Osteocyte (in vitro differentiated cells): ENCODE measurements around the gene ANKRD13C. TPM values are rescaled to one million over a fixed set of nuclear protein-coding genes. Genes with fewer than 3 reads are reported as not detected.
"Not testable (repeated sequence)": the region's sequence is repeated elsewhere in the genome, so short reads cannot be mapped to it uniquely, and the experiment has no call there.

Source experiments
- DNase-seq: peaks from one replicate; pipeline ENCODE4 v3.0.0; 2021; ENCODE audit warnings: mixed read lengths; ENCODE audit not compliant: unreplicated experiment; ENCODE audit errors: extremely low spot score
- H3K27ac Mint-ChIP-seq: one replicate; pipeline ENCODE4 v1.8.0; 2021; ENCODE audit warnings: mild to moderate bottlenecking, mixed read lengths; ENCODE audit not compliant: unreplicated experiment
- H3K27me3 Mint-ChIP-seq: one replicate; pipeline ENCODE4 v1.8.0; 2021; ENCODE audit warnings: mixed read lengths; ENCODE audit not compliant: unreplicated experiment
- H3K36me3 Mint-ChIP-seq: one replicate; pipeline ENCODE4 v1.8.0; 2021; ENCODE audit warnings: mixed read lengths; ENCODE audit not compliant: unreplicated experiment
- H3K4me1 Mint-ChIP-seq: one replicate; pipeline ENCODE4 v1.8.0; 2021; ENCODE audit warnings: mixed read lengths; ENCODE audit not compliant: unreplicated experiment
- H3K4me3 Mint-ChIP-seq: one replicate; pipeline ENCODE4 v1.8.0; 2021; ENCODE audit warnings: mild to moderate bottlenecking, moderate library complexity, mixed read lengths; ENCODE audit not compliant: unreplicated experiment
- H3K9me3 Mint-ChIP-seq: one replicate; pipeline ENCODE4 v1.8.0; 2021; ENCODE audit warnings: mixed read lengths; ENCODE audit not compliant: unreplicated experiment
- total RNA-seq: library from RNA; stranded (reverse); gene quantifications from 2 replicates; pipeline ENCODE4 v1.2.1, GENCODE V29; 2021
- TF ChIP-seq, protein P1 (sequence below): fragments of 200-600 bp; sonication (generic); IDR thresholded peaks from 2 replicates; pipeline ENCODE4 v1.5.0; 2021; ENCODE audit warnings: antibody characterized with exemption, mild to moderate bottlenecking, moderate library complexity

ANKRD13C gene
- total RNA-seq, 1 donor from 2014 or later = 27.4 TPM

DNA sequence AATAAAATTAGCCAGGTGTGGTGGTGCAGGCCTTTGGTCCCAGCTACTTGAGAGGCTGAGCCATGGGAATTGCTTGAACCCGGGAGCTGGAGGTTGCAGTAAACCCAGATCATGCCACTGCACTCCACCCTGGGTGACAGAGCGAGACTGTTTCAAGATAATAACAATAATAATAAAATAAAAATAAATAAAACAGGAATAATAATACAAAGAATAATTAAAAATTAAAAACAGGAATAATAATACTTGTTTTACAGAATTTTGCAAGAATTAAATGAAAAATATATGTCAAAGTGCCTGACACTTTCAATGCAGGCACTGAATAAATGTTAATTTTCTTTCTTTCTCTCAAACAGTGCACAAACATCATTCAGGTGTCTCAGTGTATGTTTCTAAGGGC is 30.0 kb upstream of the ANKRD13C start:
- peaks cover 22% of the 10 kb centered on the region for H3K27me3 Mint-ChIP-seq
- H3K36me3 Mint-ChIP-seq = no peaks in the 10 kb centered on the region
- H3K4me1 Mint-ChIP-seq = no peaks in the 10 kb centered on the region
- H3K4me3 Mint-ChIP-seq = no peak overlapping the region
- H3K27ac Mint-ChIP-seq = no peak overlapping the region
- DNase-seq = no peak
- TF ChIP-seq, protein P1, sequence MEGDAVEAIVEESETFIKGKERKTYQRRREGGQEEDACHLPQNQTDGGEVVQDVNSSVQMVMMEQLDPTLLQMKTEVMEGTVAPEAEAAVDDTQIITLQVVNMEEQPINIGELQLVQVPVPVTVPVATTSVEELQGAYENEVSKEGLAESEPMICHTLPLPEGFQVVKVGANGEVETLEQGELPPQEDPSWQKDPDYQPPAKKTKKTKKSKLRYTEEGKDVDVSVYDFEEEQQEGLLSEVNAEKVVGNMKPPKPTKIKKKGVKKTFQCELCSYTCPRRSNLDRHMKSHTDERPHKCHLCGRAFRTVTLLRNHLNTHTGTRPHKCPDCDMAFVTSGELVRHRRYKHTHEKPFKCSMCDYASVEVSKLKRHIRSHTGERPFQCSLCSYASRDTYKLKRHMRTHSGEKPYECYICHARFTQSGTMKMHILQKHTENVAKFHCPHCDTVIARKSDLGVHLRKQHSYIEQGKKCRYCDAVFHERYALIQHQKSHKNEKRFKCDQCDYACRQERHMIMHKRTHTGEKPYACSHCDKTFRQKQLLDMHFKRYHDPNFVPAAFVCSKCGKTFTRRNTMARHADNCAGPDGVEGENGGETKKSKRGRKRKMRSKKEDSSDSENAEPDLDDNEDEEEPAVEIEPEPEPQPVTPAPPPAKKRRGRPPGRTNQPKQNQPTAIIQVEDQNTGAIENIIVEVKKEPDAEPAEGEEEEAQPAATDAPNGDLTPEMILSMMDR = no peak
- no peaks in the 10 kb centered on the region for H3K9me3 Mint-ChIP-seq

DNA sequence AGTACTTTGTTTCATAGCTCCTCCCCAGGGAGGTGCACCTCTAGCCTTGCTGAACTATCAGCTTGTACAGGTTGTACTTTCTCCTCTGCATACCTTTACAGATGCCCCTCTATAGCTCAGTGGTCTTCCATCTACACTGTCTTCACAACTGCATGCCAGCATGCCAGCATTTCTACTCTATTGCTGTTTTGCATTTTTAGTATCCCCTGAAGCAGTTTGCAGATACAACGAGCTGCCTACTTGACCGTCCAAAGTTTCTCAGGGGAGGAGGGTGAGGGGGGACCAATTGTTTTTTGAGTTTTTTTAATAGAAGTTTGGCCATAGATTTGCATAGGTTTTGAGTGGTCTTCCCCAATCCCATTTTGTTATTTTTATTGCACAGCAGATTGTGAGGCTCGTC is 29.0 kb upstream of the ANKRD13C start:
- Mint-ChIP-seq H3K4me3 (no peak overlapping the region), H3K27ac (no peak overlapping the region), H3K4me1 (no peaks in the 10 kb centered on the region), H3K9me3 (no peaks in the 10 kb centered on the region), H3K27me3 (peaks cover 15% of the 10 kb centered on the region), H3K36me3 (no peaks in the 10 kb centered on the region)
- no peak for DNase-seq
- TF ChIP-seq, protein P1 = no peak

DNA sequence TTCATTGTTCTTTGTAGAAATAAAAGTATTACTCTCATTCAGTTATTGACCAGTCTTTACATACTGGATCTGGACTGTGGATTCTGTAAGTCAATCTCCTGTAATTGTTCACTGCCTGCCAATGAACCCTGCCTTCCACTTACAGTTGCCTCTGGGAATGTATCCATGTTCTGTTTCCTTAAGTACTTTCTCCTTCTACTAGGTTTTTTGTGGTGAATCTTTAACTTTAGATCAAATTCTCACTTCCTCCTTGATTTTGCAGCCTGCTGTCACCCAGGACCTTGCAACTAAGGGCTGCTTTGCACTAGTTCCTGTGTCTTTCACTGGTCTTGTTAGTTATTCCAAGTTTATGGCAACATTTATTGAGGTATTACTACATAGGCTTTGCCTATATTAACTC is 28.2 kb upstream of the ANKRD13C start:
- no peaks in the 10 kb centered on the region for H3K36me3 Mint-ChIP-seq
- no peak for DNase-seq
- H3K9me3 Mint-ChIP-seq = no peaks in the 10 kb centered on the region
- H3K27ac Mint-ChIP-seq = no peak overlapping the region
- H3K4me1 Mint-ChIP-seq = no peaks in the 10 kb centered on the region
- H3K27me3 Mint-ChIP-seq = peaks cover 15% of the 10 kb centered on the region
- TF ChIP-seq, protein P1 = no peak
- no peak overlapping the region for H3K4me3 Mint-ChIP-seq

DNA sequence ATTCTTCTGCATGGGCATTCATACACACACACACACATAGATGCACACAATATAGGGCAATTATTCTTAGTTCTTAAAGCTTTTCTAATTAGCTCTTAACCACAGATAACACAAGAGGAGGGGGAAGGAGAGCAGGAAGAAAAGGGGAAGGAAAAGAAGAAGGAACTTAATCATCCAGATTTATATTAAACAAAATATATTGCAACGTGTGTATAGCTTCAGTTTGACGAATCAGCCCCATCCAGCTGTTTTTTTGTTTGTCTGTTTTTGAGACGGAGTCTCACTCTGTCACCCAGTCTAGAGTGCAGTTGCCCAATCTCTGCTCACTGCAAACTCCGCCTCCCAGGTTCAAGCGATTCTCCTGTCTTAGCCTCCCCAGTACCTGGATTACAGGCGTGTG is 21.7 kb upstream of the ANKRD13C start:
- Mint-ChIP-seq H3K36me3 (no peaks in the 10 kb centered on the region), H3K4me1 (peaks cover 6% of the 10 kb centered on the region), H3K4me3 (no peak overlapping the region), H3K27me3 (no peaks in the 10 kb centered on the region), H3K9me3 (no peaks in the 10 kb centered on the region), H3K27ac (no peak overlapping the region)
- no peak for DNase-seq
- TF ChIP-seq, protein P1 = no peak

DNA sequence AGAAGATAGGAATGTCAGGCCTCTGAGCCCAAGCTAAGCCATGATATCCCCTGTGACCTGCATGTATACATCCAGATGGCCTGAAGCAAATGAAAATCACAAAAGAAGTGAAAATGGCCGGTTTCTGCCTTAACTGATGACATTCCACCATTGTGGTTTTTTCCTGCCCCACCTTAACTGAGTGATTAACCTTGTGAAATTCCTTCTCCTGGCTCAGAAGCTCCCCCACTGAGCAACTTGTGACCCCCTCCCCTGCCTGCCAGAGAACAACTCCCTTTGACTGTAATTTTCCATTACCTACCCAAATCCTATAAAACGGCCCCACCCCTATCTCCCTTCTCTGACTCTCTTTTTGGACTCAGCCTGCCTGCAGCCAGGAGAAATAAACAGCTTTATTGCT is 19.1 kb upstream of the ANKRD13C start:
- not testable (repeated sequence) for H3K4me1 Mint-ChIP-seq

DNA sequence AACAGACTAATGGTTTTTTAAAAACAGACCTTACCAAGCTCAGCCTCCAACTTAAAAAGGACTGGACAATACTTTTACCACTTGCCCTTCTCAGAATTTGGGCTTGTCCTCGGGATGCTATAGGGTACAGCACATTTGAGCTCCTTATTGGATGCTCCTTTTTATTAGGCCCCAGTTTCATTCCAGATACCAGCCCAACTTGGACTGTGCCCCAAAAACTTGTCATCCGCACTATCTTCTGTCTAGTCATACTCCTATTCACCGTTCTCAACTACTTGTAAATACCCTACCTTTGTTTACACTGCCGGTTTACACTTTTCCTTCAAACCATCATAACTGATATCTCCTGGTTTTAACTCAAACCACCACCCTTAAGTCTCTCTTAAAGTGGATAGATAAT is 17.9 kb upstream of the ANKRD13C start:
- no peak for DNase-seq
- no peaks in the 10 kb centered on the region for H3K9me3 Mint-ChIP-seq
- no peak overlapping the region for H3K4me3 Mint-ChIP-seq
- peaks cover 6% of the 10 kb centered on the region for H3K4me1 Mint-ChIP-seq
- peaks cover 3% of the 10 kb centered on the region for H3K36me3 Mint-ChIP-seq
- H3K27me3 Mint-ChIP-seq = no peaks in the 10 kb centered on the region
- TF ChIP-seq, protein P1 = no peak
- no peak overlapping the region for H3K27ac Mint-ChIP-seq

More for the DNA sequence above, 19.1 kb upstream of the ANKRD13C start:
- not testable (repeated sequence) for H3K4me3 Mint-ChIP-seq, H3K36me3 Mint-ChIP-seq, H3K9me3 Mint-ChIP-seq, DNase-seq, H3K27me3 Mint-ChIP-seq, H3K27ac Mint-ChIP-seq

DNA sequence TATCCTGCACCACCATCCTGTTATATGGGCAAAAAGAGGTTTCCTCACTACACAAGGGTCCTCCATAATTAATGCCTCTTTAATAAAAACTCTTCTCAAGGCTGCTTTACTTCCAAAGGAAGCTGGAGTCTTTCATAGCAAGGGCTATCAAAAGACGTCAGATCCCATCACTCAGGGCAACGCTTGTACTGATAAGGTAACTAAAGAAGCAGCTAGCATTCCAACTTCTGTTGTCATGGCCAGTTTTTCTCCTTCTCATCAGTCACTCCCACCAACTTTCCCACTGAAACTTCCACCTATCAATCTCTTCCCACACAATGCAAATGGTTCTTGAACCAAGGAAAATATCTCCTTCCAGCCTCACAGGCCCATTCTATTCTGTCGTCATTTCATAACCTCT is 17.1 kb upstream of the ANKRD13C start:
- not testable (repeated sequence) for H3K27ac Mint-ChIP-seq, H3K27me3 Mint-ChIP-seq, H3K36me3 Mint-ChIP-seq, H3K4me3 Mint-ChIP-seq, DNase-seq, H3K9me3 Mint-ChIP-seq, H3K4me1 Mint-ChIP-seq

DNA sequence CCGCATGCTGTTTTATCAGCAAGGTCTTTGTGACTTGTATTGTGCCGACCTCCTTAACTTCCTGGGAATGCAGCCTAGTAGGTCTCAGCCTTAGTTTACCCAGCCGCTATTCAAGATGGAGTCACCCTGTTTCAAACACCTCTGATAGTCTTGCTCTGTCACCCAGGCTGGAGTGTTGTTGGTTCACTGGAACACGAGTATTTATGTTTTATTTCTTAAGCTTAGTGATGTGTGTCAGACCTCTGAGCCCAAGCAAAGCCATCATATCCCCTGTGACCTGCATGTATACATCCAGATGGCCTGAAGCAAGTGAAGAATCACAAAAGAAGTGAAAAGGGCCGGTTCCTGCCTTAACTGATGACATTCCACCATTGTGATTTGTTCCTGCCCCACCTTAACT is 12.9 kb upstream of the ANKRD13C start:
- H3K36me3 Mint-ChIP-seq, H3K4me3 Mint-ChIP-seq, H3K9me3 Mint-ChIP-seq, DNase-seq, H3K27me3 Mint-ChIP-seq, H3K27ac Mint-ChIP-seq, H3K4me1 Mint-ChIP-seq: not testable (repeated sequence)
